Activated naive CD4-positive, alpha-beta T cell treated with anti-CD3 and anti-CD28 coated beads, Interleukin-2, amount 50 U/mL, for 72 hours (primary cell): ENCODE data around the gene AP1M1. TPM values are rescaled to one million over a fixed set of nuclear protein-coding genes. Genes with fewer than 3 reads are reported as not detected.

ENCODE experiments used
- ATAC-seq, 2 donors: fragments of 150-1000 bp; cut with Tn5 transposase; 2 replicates each; pipeline ENCODE4 v1.10.0; 2021; ENCODE audit warnings: mild to moderate bottlenecking in 2 of 2, moderate library complexity in 2 of 2
- DNase-seq, 2 donors: peaks; one replicate each; pipeline ENCODE4 v3.0.0; 2021 to 2022; ENCODE audit warnings: low spot score in 2 of 2
- H3K27ac Mint-ChIP-seq, 2 donors: one replicate each; pipeline ENCODE4 v1.8.0; 2022; ENCODE audit warnings: mild to moderate bottlenecking in 2 of 2, mixed read lengths in 2 of 2
- H3K36me3 Mint-ChIP-seq, 2 donors: one replicate each; pipeline ENCODE4 v1.8.0; 2022; ENCODE audit warnings: mixed read lengths in 2 of 2
- H3K9me3 Mint-ChIP-seq, 2 donors: one replicate each; pipeline ENCODE4 v1.8.0; 2022; ENCODE audit warnings: mixed read lengths in 2 of 2
- total RNA-seq, 2 donors: library from RNA; stranded (reverse); gene quantifications; one replicate each; pipeline ENCODE4 v1.2.3, GENCODE V29; 2022

Gene AP1M1
- total RNA-seq, 2 donors from 2014 or later: 105 to 139 TPM

DNA sequence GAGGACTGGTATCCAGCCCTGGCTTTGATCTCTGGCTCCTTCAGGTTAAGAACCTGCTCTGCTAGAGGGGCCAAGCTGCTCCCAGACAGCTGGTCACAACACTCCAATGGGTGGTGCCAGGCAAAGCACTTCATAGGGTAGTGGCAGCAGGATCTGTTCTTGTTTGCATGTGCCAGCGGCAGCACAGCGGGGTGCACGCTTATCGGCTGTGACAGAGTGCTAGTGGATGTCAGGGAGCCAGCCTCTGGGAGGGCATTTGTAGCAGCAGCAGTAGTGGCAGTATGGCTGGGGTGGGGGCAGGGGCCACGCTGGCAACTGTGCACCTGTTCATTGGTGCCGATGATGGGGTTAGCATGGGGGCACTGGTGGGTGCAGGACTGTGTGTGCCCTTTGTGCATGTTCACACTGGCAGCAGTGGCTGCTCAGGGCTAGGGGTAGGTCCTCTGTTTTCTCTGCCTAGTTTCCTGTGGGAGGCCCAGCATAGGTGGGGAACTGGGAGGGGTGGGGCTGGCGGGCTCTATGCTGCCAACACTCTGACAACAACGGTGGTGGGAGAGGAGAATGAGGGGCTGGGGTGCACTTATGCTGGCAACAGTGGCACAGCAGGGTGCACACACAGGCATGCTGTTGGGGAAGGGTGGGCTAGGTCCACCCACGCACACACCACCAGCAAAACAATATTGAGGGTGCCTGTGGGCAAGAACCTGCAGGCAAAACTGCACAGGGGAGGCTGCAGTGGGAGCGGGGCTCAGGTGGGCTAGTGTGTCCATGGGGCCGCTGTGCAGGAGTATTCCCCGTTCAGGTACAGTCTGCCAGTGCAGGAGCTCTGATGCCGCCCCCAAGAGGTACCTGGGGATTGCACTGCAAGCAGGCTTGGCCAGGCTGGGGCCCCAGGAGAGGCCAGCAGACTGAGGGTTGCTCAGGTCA, 19.3 kb downstream of the AP1M1 start:
- ATAC-seq: peak; percentile 22 to 26
- peak overlapping the region; percentile 17 to 94 for H3K27ac Mint-ChIP-seq
- peaks cover 58 to 89% of the 10 kb centered on the region in 2 donors for H3K36me3 Mint-ChIP-seq
- H3K9me3 Mint-ChIP-seq: peaks cover 12 to 19% of the 10 kb centered on the region in 2 donors
- no peak for DNase-seq

DNA sequence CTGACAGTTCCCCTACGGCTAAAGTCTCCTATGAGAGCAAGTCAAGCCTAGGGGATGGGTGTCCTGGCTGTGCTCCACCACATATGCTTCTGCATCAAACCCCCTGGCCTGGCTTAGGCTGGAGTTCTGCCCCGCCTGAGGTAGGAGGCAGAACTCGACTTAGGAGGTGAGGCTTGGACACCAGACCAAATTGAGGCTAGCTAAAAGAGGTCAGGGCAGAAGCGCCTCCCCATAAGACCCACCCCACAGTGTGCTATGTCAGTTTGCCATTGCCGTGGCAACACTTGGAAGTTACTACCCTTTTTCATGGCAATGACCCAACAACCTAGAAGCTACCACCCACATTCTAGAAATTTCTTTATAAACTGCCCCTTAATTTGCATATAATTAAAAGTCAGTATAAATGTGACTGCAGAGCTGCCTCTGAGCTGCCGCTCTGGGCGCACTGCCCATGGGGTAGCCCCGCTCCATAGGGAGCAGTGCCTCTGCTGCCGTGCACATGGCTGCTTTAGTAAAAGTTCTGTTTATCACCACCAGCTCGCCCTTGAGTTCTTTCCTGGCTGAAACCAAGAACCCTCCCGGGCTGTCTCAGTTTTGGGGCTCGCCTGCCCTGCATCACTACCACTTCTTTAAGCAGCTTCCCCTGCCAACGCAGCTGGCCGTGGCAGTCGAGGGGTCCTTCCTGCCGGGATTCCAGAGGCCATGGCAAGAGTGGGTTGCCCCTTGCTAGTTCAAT, 20.2 kb downstream of the AP1M1 start:
- Mint-ChIP-seq H3K9me3 (peaks cover 12 to 19% of the 10 kb centered on the region in 2 donors), H3K27ac (no peak overlapping the region), H3K36me3 (peaks cover 58 to 89% of the 10 kb centered on the region in 2 donors)
- no peak for ATAC-seq
- DNase-seq: no peak

DNA sequence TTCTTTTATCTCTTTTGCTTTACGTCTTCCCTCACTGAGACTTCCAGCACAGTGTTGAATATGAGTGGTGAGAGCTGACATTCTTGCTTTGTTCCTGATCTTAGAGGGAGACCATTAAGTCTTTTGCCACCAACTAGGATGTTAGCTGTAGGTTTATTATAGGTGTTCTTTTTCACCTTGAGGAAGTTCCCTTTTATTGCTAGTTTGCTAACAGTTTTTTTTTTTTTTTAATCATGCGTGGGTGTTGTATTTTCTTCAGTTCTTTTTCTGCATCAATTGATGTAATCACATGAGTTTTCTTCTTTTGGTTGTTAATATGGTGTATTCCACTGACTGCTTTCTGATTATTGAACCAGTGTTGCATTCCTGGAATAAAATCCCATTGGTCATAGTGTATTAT, 21.1 kb downstream of the AP1M1 start:
- ATAC-seq: no peak
- no peak for DNase-seq
- Mint-ChIP-seq H3K36me3 (peaks cover 58 to 83% of the 10 kb centered on the region in 2 donors), H3K9me3 (peaks cover 12 to 19% of the 10 kb centered on the region in 2 donors), H3K27ac (no peak overlapping the region)

DNA sequence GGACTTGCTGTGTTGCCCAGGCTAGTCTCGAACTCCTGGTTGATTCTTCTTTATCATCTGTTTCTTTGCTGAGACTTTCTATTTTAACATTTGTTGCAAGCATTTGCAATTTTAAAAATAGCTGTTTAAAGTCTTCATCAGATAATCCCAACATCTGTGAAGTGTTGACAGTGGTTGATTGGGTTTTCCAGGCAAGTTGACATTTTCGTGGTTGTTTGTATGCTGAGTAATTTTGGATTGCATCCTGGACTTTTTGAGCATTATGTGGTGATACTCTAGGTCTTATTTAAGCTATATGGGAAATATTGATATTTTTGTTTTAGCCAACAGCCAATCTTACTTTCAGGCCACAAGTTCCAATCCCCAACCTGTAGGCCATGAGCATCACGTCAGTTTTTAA, 25.1 kb downstream of the AP1M1 start:
- DNase-seq (no peak), ATAC-seq (no peak)
- Mint-ChIP-seq H3K27ac (no peak overlapping the region), H3K9me3 (peaks cover 12% of the 10 kb centered on the region in 2 donors), H3K36me3 (peaks cover 50 to 54% of the 10 kb centered on the region in 2 donors)

DNA sequence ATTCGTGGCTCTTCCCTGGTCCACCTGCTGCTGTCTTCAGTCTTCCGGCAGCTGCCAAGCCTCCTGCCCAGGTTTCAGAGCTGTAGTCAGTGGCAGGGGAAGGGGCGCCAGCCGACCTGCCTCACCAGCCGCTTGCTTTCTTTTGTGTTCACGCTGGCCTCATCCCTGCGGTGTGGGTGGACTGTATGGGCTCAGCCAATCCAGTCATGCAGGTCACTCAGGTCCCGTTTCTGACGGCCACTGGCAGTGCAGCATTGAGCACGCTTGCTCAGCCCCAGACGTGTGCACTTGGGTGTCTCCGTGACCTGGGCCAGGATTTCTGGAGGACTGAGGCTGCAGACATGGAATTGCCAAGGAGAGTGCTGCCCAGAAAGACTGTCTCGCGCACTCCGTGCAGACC, 26.0 kb downstream of the AP1M1 start:
- ATAC-seq: no peak
- Mint-ChIP-seq H3K36me3 (peaks cover 43 to 46% of the 10 kb centered on the region in 2 donors), H3K9me3 (peaks cover 12% of the 10 kb centered on the region in 2 donors), H3K27ac (no peak overlapping the region)
- no peak for DNase-seq

DNA sequence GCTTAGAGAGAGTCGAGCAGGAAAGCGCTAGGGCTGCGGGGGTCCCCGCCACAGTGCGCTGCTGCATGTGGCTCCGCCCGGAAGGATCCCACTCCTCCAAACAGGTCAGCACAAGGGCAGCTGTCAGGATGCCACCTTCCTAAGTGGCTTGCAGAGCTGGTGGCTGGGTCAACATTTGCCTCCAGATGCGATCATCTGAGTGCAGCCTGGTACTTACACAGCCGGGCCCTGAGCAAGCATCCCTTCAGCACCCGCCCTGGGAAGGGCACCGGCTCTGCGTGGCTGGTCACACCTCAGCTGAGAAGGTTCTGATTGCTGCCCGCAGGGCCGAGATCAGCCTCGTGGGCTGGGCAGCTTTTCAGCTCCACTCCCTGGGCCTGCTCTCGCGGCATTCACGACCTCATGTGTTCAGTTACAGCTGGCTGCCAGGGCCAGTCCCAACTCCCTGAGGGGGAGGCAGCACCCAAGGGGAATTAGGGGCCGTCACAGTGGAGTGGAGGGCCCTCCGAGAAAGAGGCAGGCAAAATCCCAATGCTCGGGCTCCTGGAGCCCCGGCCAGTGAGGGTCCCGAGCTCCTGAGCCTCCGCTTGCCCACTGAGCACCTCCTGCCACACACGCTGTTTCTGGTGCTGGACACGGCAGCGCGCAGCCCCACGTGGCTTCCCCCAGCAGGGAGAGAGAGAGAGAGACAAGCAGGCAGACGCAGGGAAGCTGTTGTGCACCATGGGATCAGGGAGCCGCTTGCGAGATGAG, 26.8 kb downstream of the AP1M1 start:
- DNase-seq: no peak
- H3K36me3 Mint-ChIP-seq: peaks cover 37 to 38% of the 10 kb centered on the region in 2 donors
- H3K27ac Mint-ChIP-seq: no peak overlapping the region
- peaks cover 12% of the 10 kb centered on the region in 2 donors for H3K9me3 Mint-ChIP-seq
- no peak for ATAC-seq

DNA sequence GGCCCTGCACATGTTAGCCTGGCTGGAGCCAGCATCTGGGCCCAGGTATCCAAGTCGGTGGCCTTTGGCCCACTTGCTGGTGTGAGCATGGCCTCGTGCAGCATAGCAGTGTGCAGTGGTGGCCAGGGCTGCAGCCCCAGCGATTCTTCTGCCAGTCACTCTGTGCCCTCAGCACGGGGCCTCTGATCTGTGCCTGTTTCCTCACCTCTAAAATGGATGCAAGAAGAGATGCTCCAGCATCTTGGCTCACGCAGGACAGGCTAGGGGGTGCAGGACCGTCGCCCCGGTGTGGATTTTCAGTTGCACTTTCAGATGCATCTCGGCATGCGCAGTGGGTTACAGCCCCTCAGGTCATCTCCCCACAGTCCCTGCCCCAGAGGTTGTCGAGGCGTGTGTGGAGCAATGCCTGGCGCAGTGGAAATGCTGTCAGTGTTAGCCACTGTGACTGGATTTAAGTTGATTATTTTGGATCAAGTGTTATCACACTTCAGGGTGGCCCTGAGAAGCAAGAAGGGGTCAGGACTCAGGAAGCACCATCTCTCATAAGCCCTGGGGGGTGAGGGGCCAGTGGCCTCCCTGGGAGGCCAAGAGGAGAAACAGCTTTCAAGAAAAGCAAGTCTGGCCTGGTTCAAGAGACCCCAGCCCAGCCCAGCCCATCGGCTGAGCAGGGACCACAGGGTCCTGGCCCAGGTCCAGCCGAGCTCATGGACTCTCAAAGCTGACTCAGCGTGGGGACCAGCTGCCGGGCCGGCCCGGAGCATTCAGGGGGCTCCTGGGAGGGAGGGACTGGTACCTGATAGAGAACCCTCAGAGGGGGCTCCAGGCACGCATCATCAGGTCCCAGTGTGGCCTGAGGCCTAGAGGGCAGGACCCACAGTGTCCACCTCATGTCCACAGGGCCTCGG, 27.8 kb downstream of the AP1M1 start:
- H3K27ac Mint-ChIP-seq: peak overlapping the region; percentile 29 to 74
- H3K36me3 Mint-ChIP-seq: peaks cover 28 to 33% of the 10 kb centered on the region in 2 donors
- H3K9me3 Mint-ChIP-seq: peaks cover 8 to 9% of the 10 kb centered on the region in 2 donors
- DNase-seq: no peak
- ATAC-seq: no peak

DNA sequence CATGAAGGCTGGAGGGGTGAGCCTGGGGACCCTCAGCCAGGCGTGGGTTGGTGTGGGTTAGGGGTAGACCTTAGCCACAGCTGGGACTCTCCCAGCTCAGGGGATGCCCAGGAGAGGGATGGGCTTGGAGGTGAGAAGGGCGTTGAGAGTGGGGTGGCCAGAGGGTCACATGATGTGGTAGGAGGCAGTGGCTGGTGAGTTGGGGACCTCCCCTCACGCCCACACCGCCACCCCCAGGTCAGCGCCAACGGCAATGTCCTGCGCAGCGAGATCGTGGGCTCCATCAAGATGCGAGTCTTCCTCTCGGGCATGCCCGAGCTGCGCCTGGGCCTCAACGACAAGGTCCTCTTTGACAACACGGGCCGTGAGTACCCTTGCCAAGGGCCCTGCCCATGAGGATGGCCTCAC, 28.5 kb downstream of the AP1M1 start:
- ATAC-seq: no peak
- Mint-ChIP-seq H3K27ac (peak overlapping the region; percentile 29 to 74), H3K36me3 (peaks cover 21 to 29% of the 10 kb centered on the region in 2 donors)

DNA sequence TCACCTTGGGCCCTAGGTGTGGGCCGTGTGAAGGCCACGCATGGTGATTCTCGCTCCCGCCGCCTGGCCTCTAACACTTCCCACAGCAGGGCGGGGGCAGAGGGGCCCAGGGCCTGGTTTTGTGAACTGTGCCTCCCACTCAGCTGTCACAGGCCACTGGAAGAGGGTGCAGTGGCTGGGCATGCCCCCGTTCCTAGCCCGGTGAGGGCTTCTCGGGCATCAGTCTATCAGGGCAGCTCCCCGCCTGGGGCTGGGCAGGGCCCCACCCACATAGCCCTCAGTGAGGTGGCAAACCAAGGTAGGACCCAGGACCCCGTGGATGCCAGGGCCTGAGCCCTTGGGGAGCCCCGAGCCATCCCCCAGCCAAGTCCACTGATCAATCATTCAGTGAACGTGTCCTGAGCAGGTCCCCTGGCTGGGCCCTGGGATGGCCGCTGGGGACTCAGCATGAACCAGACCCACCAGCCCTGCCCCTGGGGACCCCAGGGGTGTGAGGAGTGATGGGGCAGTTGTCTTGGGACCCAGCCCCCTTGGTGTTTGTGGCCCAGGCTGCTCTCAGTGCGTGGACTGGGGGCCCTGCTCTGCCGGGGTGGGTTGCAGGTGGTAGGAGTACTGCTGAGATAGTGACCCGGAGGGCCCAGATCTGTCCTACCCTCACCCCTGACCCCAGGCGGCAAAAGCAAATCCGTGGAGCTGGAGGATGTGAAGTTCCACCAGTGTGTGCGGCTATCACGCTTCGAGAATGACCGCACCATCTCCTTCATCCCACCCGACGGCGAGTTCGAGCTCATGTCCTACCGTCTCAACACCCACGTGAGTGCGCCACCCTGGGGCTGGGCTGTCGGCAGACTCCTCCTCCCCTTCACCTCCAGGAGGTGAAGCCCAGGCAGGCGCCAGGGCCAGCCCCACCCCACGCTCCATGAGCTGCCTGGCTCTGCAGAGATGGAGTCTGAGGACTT, 29.4 kb downstream of the AP1M1 start:
- peaks cover 11 to 26% of the 10 kb centered on the region in 2 donors for H3K36me3 Mint-ChIP-seq
- ATAC-seq: no peak
- no peaks in the 10 kb centered on the region for H3K9me3 Mint-ChIP-seq
- peak overlapping the region in 1 of 2 donors; percentile 59 for H3K27ac Mint-ChIP-seq
- DNase-seq: no peak

More for the DNA sequence above, 28.5 kb downstream of the AP1M1 start:
- no peak for DNase-seq
- H3K9me3 Mint-ChIP-seq: peaks cover 1 to 3% of the 10 kb centered on the region in 2 donors

DNA sequence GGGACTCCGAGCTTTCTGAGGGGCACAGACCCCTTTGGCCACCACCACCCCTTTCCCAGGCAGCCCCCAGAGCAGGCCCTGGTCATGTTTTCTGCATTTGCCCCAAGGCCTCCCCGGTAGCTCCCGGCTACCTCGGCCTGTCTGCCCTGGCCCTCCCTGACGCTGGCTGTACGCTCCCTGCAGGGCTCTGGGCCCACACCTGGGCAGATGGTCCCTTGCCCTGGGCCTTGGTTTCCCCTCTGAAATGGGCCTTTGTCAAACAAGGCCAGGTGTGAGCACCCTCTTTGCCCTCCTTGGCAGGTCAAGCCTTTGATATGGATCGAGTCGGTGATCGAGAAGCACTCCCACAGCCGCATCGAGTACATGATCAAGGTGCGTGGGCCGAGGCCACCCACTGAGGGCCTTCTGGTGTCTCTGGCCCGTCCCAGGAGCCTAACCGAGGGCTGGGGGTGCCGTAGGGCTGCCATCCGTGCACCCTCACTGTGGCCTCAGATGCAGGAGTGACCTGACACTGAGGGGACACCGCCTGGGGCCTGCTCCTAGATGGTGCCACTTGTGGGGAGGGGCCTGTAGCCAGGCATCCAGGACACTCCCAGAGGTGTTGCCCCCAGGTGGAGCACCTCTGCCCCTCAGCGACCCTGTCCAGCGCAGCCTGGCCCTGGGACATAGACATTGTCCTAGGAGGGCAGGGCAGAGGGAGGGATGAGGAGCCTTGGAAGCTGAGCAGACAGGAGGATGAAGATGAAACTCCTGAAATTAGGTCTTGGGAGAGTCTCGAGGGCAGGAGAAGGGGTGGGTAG, 30.3 kb downstream of the AP1M1 start:
- Mint-ChIP-seq H3K36me3 (peaks cover 3 to 17% of the 10 kb centered on the region in 2 donors), H3K9me3 (no peaks in the 10 kb centered on the region), H3K27ac (peak overlapping the region in 1 of 2 donors; percentile 59)
- DNase-seq (no peak), ATAC-seq (no peak)

DNA sequence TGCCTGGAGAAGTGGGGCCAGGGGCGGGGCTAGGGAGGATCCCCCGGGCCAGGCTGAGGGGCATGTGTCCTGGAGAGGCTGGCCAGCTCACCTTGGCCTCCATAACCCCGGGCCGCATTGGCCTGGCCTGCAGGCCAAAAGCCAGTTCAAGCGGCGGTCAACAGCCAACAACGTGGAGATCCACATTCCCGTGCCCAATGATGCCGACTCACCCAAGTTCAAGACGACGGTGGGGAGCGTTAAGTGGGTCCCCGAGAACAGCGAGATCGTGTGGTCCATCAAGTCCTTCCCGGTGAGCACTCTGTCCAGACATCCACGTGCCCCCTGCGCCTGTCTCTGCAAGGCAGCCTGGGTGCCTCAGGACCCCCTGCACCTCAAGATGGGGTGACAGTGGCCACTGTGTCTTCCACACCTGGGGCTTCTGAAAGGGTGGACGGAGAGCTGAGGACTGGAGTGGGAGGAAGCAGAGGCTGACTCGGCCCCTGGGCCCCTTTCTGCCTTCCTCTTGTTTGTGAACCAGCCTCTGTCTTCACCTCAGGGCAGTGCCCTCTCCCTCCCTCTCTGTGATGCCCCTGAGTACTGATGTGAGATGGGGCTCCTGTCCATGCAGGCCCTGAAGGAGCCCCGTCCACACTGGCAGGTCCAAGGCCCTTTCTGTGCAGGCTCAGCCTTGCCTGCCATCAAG, 31.1 kb downstream of the AP1M1 start:
- peaks cover 0 to 14% of the 10 kb centered on the region in 2 donors for H3K36me3 Mint-ChIP-seq
- DNase-seq (no peak), ATAC-seq (peak in 1 of 2 donors; percentile 4)
- H3K9me3 Mint-ChIP-seq: no peaks in the 10 kb centered on the region
- H3K27ac Mint-ChIP-seq: peak overlapping the region; percentile 59 to 68

DNA sequence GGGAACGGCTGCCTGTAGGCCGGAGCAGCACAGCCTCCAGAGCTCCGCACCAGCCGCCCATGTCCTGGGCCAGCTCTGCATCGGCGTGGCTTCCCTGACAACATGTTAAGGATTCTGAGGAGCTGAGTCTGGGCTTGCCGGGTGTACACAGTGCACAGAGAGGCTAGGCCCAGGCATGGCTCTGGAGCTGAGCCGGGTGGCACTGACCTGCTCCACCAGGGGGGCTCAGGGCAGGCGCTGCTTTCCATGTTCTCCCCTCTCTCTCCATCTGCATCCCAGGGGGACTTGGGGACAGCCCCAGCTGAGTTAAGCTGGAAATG, 31.6 kb downstream of the AP1M1 start:
- DNase-seq (no peak), ATAC-seq (peak in 1 of 2 donors; percentile 45)
- H3K9me3 Mint-ChIP-seq: no peaks in the 10 kb centered on the region
- peak overlapping the region in 1 of 2 donors; percentile 68 for H3K27ac Mint-ChIP-seq
- peaks cover 0 to 9% of the 10 kb centered on the region in 2 donors for H3K36me3 Mint-ChIP-seq

DNA sequence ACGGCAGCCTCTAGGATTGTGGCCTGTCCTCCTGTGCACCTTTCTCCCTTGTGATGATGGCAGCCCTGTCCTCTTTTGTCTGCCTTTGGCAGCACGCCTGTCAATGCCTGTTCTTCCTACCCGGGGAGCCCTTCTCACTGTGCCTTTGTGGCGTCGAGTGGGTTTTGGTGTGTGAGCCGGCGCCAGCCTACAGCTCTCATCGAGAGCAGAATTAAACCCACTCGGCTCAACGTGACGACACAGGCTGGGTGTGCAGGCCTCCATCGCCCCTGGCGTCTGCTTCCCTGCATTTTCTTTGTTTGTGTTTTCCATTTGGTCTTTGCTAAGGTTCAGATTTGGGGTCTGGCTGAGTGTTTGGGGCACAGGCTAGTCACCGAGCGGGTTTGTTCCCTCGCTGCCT, 34.4 kb downstream of the AP1M1 start:
- peaks cover 8 to 9% of the 10 kb centered on the region in 2 donors for H3K9me3 Mint-ChIP-seq
- H3K36me3 Mint-ChIP-seq: peaks cover 21 to 25% of the 10 kb centered on the region in 2 donors
- no peak overlapping the region for H3K27ac Mint-ChIP-seq
- ATAC-seq: no peak
- DNase-seq: no peak

DNA sequence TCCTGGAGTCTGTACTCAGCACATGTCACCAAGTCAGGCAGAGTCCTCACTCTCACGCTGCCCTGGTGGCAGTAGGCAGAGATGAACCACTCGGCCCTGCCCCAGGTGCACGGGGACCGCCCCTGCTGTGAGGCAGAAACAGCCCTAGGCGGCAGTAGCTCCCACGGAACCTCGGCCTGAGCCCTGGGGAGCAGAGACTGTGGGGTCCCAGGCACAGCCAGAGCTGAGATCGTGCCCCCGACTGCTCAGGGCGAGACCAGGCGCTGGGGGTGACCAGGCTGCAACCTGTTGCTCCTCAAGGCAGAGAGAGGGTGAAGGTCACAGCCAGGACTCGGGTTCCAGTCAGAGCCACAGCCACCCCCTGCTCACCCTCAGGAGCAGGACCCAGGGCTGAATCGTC, 34.9 kb downstream of the AP1M1 start:
- ATAC-seq (no peak), DNase-seq (no peak)
- H3K27ac Mint-ChIP-seq: no peak overlapping the region
- H3K36me3 Mint-ChIP-seq: peaks cover 22 to 25% of the 10 kb centered on the region in 2 donors
- H3K9me3 Mint-ChIP-seq: peaks cover 8 to 9% of the 10 kb centered on the region in 2 donors
